Measurements from ENCODE around the gene RPS6KC1.
"Not testable (repeated sequence)": the region's sequence is repeated elsewhere in the genome, so short reads cannot be mapped to it uniquely, and the experiment has no call there.

The RPS6KC1 gene

GRCh38 chr1:213111502-213111901 is 60.5 kb downstream of the RPS6KC1 start:
- peaks cover 9% of the 10 kb centered on the region for H3K36me3 Mint-ChIP-seq
- no peaks in the 10 kb centered on the region for H3K9me3 Mint-ChIP-seq
- H3K27ac Mint-ChIP-seq, result no peak overlapping the region
- no peak overlapping the region for H3K4me3 Mint-ChIP-seq
- H3K27me3 Mint-ChIP-seq, result no peaks in the 10 kb centered on the region
- peaks cover 27% of the 10 kb centered on the region for H3K4me1 Mint-ChIP-seq

- H3K4me1 Mint-ChIP-seq, result peaks cover 27% of the 10 kb centered on the region
- H3K27ac Mint-ChIP-seq, H3K4me3 Mint-ChIP-seq, H3K9me3 Mint-ChIP-seq, H3K27me3 Mint-ChIP-seq, H3K36me3 Mint-ChIP-seq: not testable (repeated sequence)
Observed at GRCh38 chr1:213112723-213113122, 61.7 kb downstream of the RPS6KC1 start.

- H3K4me3 Mint-ChIP-seq, H3K27me3 Mint-ChIP-seq, H3K27ac Mint-ChIP-seq, H3K9me3 Mint-ChIP-seq, H3K4me1 Mint-ChIP-seq, H3K36me3 Mint-ChIP-seq: not testable (repeated sequence)
Observed at GRCh38 chr1:213117699-213118180, 66.7 kb downstream of the RPS6KC1 start.

- Mint-ChIP-seq H3K27me3 (no peaks in the 10 kb centered on the region), H3K4me1 (peaks cover 3% of the 10 kb centered on the region), H3K36me3 (peaks cover 1% of the 10 kb centered on the region), H3K9me3 (no peaks in the 10 kb centered on the region), H3K4me3 (no peak overlapping the region), H3K27ac (no peak overlapping the region)
Observed at GRCh38 chr1:213119794-213120193, 68.8 kb downstream of the RPS6KC1 start.

GRCh38 chr1:213120386-213120785 is 69.3 kb downstream of the RPS6KC1 start:
- no peaks in the 10 kb centered on the region for H3K27me3 Mint-ChIP-seq
- peaks cover 3% of the 10 kb centered on the region for H3K4me1 Mint-ChIP-seq
- H3K9me3 Mint-ChIP-seq, result no peaks in the 10 kb centered on the region
- no peak overlapping the region for H3K27ac Mint-ChIP-seq
- peaks cover 1% of the 10 kb centered on the region for H3K36me3 Mint-ChIP-seq
- H3K4me3 Mint-ChIP-seq, result no peak overlapping the region

- Mint-ChIP-seq H3K27ac (no peak overlapping the region), H3K4me3 (no peak overlapping the region), H3K27me3 (no peaks in the 10 kb centered on the region), H3K36me3 (peaks cover 1% of the 10 kb centered on the region), H3K4me1 (no peaks in the 10 kb centered on the region), H3K9me3 (no peaks in the 10 kb centered on the region)
Observed at GRCh38 chr1:213120961-213121360, 69.9 kb downstream of the RPS6KC1 start.

- Mint-ChIP-seq H3K9me3 (no peaks in the 10 kb centered on the region), H3K27ac (no peak overlapping the region), H3K27me3 (no peaks in the 10 kb centered on the region), H3K36me3 (peaks cover 1% of the 10 kb centered on the region), H3K4me1 (no peaks in the 10 kb centered on the region), H3K4me3 (no peak overlapping the region)
Observed at GRCh38 chr1:213122514-213122929, 71.5 kb downstream of the RPS6KC1 start.

GRCh38 chr1:213123087-213123486 is 72.0 kb downstream of the RPS6KC1 start:
- Mint-ChIP-seq H3K4me3 (no peak overlapping the region), H3K4me1 (no peaks in the 10 kb centered on the region), H3K27ac (no peak overlapping the region), H3K9me3 (no peaks in the 10 kb centered on the region), H3K36me3 (peaks cover 1% of the 10 kb centered on the region), H3K27me3 (no peaks in the 10 kb centered on the region)

- Mint-ChIP-seq H3K27me3 (no peaks in the 10 kb centered on the region), H3K36me3 (peaks cover 1% of the 10 kb centered on the region), H3K4me1 (no peaks in the 10 kb centered on the region), H3K9me3 (no peaks in the 10 kb centered on the region), H3K27ac (no peak overlapping the region), H3K4me3 (no peak overlapping the region)
Observed at GRCh38 chr1:213123536-213123935, 72.5 kb downstream of the RPS6KC1 start.

- Mint-ChIP-seq H3K27ac (no peak overlapping the region), H3K9me3 (no peaks in the 10 kb centered on the region), H3K4me1 (no peaks in the 10 kb centered on the region), H3K4me3 (no peak overlapping the region), H3K27me3 (no peaks in the 10 kb centered on the region), H3K36me3 (peaks cover 1% of the 10 kb centered on the region)
Observed at GRCh38 chr1:213124590-213124989, 73.5 kb downstream of the RPS6KC1 start.

- Mint-ChIP-seq H3K27me3 (no peaks in the 10 kb centered on the region), H3K36me3 (peaks cover 4% of the 10 kb centered on the region), H3K27ac (no peak overlapping the region), H3K4me3 (no peak overlapping the region), H3K9me3 (no peaks in the 10 kb centered on the region), H3K4me1 (no peaks in the 10 kb centered on the region)
Observed at GRCh38 chr1:213125643-213126042, 74.6 kb downstream of the RPS6KC1 start.

GRCh38 chr1:213127074-213127473 is 76.0 kb downstream of the RPS6KC1 start:
- Mint-ChIP-seq H3K4me1 (no peaks in the 10 kb centered on the region), H3K4me3 (no peak overlapping the region), H3K27ac (no peak overlapping the region), H3K36me3 (peaks cover 8% of the 10 kb centered on the region), H3K27me3 (no peaks in the 10 kb centered on the region), H3K9me3 (no peaks in the 10 kb centered on the region)

GRCh38 chr1:213131851-213132655 is 81.0 kb downstream of the RPS6KC1 start:
- no peaks in the 10 kb centered on the region for H3K9me3 Mint-ChIP-seq
- H3K36me3 Mint-ChIP-seq, result peaks cover 13% of the 10 kb centered on the region
- peaks cover 3% of the 10 kb centered on the region for H3K4me1 Mint-ChIP-seq
- no peaks in the 10 kb centered on the region for H3K27me3 Mint-ChIP-seq
- H3K4me3 Mint-ChIP-seq, result no peak overlapping the region
- no peak overlapping the region for H3K27ac Mint-ChIP-seq

- H3K9me3 Mint-ChIP-seq, result no peaks in the 10 kb centered on the region
- peaks cover 25% of the 10 kb centered on the region for H3K36me3 Mint-ChIP-seq
- peaks cover 13% of the 10 kb centered on the region for H3K4me1 Mint-ChIP-seq
Observed at GRCh38 chr1:213135572-213135971, 84.5 kb downstream of the RPS6KC1 start.

GRCh38 chr1:213136190-213136917 is 85.3 kb downstream of the RPS6KC1 start:
- H3K4me1 Mint-ChIP-seq, result peaks cover 16% of the 10 kb centered on the region
- no peak overlapping the region for H3K4me3 Mint-ChIP-seq
- no peak overlapping the region for H3K27ac Mint-ChIP-seq
- no peaks in the 10 kb centered on the region for H3K9me3 Mint-ChIP-seq
- H3K27me3 Mint-ChIP-seq, result no peaks in the 10 kb centered on the region
- H3K36me3 Mint-ChIP-seq, result peaks cover 20% of the 10 kb centered on the region

More at GRCh38 chr1:213135572-213135971, 84.5 kb downstream of the RPS6KC1 start:
- no peak overlapping the region for H3K4me3 Mint-ChIP-seq
- H3K27ac Mint-ChIP-seq, result no peak overlapping the region
- H3K27me3 Mint-ChIP-seq, result no peaks in the 10 kb centered on the region

- Mint-ChIP-seq H3K4me3 (no peak overlapping the region), H3K27me3 (no peaks in the 10 kb centered on the region), H3K4me1 (peaks cover 25% of the 10 kb centered on the region), H3K36me3 (peaks cover 29% of the 10 kb centered on the region), H3K9me3 (no peaks in the 10 kb centered on the region), H3K27ac (no peak overlapping the region)
Observed at GRCh38 chr1:213138391-213138790, 87.3 kb downstream of the RPS6KC1 start.

Data from activated naive CD4-positive, alpha-beta T cell treated with anti-CD3 and anti-CD28 coated beads, Interleukin-2, amount 50 U/mL, for 24 hours (primary cell).